Natural killer cell (primary cell): Measurements from ENCODE around the gene RNF126. TPM values are rescaled to one million over a fixed set of nuclear protein-coding genes. Genes with fewer than 3 reads are reported as not detected.
A peak's percentile ranks its signal among the peaks of the same experiment; 100 is the strongest.

ENCODE experiments used
- ATAC-seq, 3 donors: fragments of 150-1000 bp in 2 of 3; fragments of 200-7000 bp in 1 of 3; cut with Tn5 transposase; 1 replicate in 1 of 3; 2 replicates in 2 of 3; pipeline ENCODE4 v1.10.0; 2021; ENCODE audit warnings: mild to moderate bottlenecking in 2 of 3, moderate library complexity in 2 of 3
- DNase-seq, 2 donors: peaks; one replicate each; pipeline versions ENCODE4 v3.0.0 to v3.0.0-alpha.2; 2013 to 2021; ENCODE audit warnings: mixed read lengths in 1 of 2
- H3K27ac ChIP-seq: one replicate; pipeline ENCODE4 v1.5.1; 2013; ENCODE audit warnings: mild to moderate bottlenecking, low read length
- H3K27me3 ChIP-seq: one replicate; pipeline ENCODE4 v1.6.1; 2013; ENCODE audit warnings: low read length; ENCODE audit not compliant: control insufficient read depth, insufficient read depth
- H3K36me3 ChIP-seq: one replicate; pipeline ENCODE4 v1.6.1; 2013; ENCODE audit warnings: low read length; ENCODE audit not compliant: control insufficient read depth, insufficient read depth
- H3K4me1 ChIP-seq: one replicate; pipeline ENCODE4 v1.6.1; 2013; ENCODE audit warnings: low read length; ENCODE audit not compliant: control insufficient read depth, insufficient read depth
- H3K4me3 ChIP-seq: one replicate; pipeline ENCODE4 v1.5.1; 2013; ENCODE audit warnings: low read length
- H3K9me3 ChIP-seq: one replicate; pipeline ENCODE4 v1.6.1; 2013; ENCODE audit warnings: low read length; ENCODE audit not compliant: control insufficient read depth, insufficient read depth
- H3K27ac Mint-ChIP-seq, 2 donors: one replicate each; pipeline ENCODE4 v1.8.0; 2022; ENCODE audit warnings: mild to moderate bottlenecking in 2 of 2, mixed read lengths in 2 of 2, moderate library complexity in 1 of 2
- H3K27me3 Mint-ChIP-seq, 2 donors: one replicate each; pipeline ENCODE4 v1.8.0; 2022; ENCODE audit warnings: low read depth in 2 of 2, mixed read lengths in 2 of 2
- H3K36me3 Mint-ChIP-seq: one replicate; pipeline ENCODE4 v1.8.0; 2022; ENCODE audit warnings: mixed read lengths
- H3K4me1 Mint-ChIP-seq, 2 donors: one replicate each; pipeline ENCODE4 v1.8.0; 2022; ENCODE audit warnings: mixed read lengths in 2 of 2
- H3K4me3 Mint-ChIP-seq: one replicate; pipeline ENCODE4 v1.8.0; 2022; ENCODE audit warnings: mild to moderate bottlenecking, moderate library complexity, mixed read lengths
- H3K9me3 Mint-ChIP-seq, 2 donors: one replicate each; pipeline ENCODE4 v1.8.0; 2022; ENCODE audit warnings: mixed read lengths in 2 of 2
- WGBS: methylation state at CpG from one replicate; pipeline ENCODE4 v1.1.7; 2013; ENCODE audit warnings: missing lambda C conversion rate; ENCODE audit not compliant: insufficient coverage; 5-methylcytosine and 5-hydroxymethylcytosine counted together
- intact Hi-C: fragments of 100-400 bp; cut with micrococcal nuclease; formaldehyde crosslinking; loops from one replicate; pipeline ENCODE4 v1.14.2; 2022
- total RNA-seq, 4 donors: library from RNA; stranded (reverse); fragments of 120-200 nt in 1 of 4; gene quantifications; one replicate each; pipeline versions ENCODE4 v1.2.3 to v1.2.4, GENCODE V29; 2013 to 2022
- TF ChIP-seq, protein P1 (sequence below): fragments of 200-600 bp; IDR thresholded peaks from one replicate; pipeline ENCODE4 v1.8.0; 2022; ENCODE audit warnings: antibody characterized with exemption

Gene RNF126
- total RNA-seq, 3 donors from 2014 or later (not counting 1 experiment from before 2014, with no cell fraction given): 119 to 149 (median 146) TPM

DNA sequence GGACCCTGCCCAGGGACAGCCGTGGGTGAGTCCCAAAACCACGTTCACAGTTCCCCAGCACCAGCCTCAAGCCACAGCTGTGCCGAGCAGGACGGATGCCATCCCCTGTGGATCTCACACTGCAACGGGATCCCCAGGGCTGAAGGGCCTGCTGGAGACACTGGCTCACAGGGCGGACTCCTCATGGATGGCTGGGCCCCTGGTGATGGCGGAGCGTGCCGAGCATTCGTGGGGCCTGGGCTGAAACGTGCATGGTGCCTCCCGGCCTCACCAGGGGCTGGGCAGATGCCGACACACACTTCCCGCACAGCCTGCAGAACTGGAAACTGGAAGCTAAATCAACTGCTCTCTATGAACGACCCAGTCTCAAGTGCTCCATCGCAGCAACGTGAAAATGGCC lies 9.6 kb downstream of the RNF126 start:
- Histone ChIP-seq H3K4me3 (no peak overlapping the region), H3K4me1 (peaks cover 65% of the 10 kb centered on the region), H3K27ac (no peak overlapping the region), H3K9me3 (no peaks in the 10 kb centered on the region), H3K36me3 (peaks cover 68% of the 10 kb centered on the region), H3K27me3 (no peaks in the 10 kb centered on the region)
- H3K4me3 Mint-ChIP-seq: no peak overlapping the region
- no peaks in the 10 kb centered on the region for H3K9me3 Mint-ChIP-seq
- ATAC-seq (no peak), DNase-seq (no peak)
- intact Hi-C loops: no loop called here
- H3K4me1 Mint-ChIP-seq: peaks cover 22 to 32% of the 10 kb centered on the region in 2 donors
- no peaks in the 10 kb centered on the region for H3K27me3 Mint-ChIP-seq
- TF ChIP-seq, protein P1, sequence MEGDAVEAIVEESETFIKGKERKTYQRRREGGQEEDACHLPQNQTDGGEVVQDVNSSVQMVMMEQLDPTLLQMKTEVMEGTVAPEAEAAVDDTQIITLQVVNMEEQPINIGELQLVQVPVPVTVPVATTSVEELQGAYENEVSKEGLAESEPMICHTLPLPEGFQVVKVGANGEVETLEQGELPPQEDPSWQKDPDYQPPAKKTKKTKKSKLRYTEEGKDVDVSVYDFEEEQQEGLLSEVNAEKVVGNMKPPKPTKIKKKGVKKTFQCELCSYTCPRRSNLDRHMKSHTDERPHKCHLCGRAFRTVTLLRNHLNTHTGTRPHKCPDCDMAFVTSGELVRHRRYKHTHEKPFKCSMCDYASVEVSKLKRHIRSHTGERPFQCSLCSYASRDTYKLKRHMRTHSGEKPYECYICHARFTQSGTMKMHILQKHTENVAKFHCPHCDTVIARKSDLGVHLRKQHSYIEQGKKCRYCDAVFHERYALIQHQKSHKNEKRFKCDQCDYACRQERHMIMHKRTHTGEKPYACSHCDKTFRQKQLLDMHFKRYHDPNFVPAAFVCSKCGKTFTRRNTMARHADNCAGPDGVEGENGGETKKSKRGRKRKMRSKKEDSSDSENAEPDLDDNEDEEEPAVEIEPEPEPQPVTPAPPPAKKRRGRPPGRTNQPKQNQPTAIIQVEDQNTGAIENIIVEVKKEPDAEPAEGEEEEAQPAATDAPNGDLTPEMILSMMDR: no peak
- peak overlapping the region in 1 of 2 donors; percentile 16 for H3K27ac Mint-ChIP-seq
- WGBS: 92% methylated on average over 17 of the region's 17 CpGs
- no peaks in the 10 kb centered on the region for H3K36me3 Mint-ChIP-seq

DNA sequence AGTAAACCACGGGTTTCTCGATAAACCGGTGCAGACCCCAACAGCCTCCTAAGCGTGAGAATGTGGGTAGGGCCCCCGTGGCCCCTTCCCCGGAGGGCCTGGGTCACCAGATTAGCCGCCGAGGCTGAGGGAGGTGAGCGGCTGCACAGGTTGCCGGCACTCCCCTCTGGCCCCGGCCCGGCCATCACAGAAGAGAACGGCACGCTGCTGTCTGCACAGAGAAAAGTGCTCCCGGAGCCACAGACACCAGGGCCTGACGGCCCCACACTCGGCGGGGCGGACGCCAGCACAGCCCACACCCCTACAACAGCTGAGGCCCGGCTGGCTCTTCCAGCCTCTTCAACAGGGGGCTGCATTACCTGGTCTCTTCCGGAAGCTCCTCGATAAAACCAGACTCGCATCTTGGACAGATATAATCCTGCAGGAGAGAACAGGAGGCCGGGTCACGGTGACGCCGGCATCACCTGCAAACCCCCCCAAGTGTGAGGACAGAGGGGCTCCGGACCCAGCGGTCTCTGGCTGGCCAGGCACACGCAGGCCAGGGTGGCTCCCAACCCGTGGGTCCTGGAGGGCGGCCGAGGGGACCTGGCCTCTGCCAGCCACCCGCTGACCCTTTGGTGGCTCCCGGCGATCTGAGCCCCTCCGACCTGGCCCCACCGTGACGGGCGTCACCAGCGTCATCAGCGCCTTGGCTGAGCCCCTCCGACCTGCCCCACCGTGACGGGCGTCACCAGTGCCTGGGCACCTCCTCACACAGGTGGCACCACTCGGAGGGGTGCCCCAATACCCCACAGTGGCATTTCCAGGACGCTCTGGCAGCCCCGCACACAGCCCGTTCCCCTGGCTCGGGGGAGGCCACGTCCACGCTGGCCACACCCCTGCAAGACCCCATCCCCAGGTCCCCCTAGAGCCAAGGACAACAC lies 10.3 kb downstream of the RNF126 start:
- WGBS: 92% methylated on average over 54 of the region's 54 CpGs
- Histone ChIP-seq H3K27ac (no peak overlapping the region), H3K27me3 (no peaks in the 10 kb centered on the region), H3K4me3 (no peak overlapping the region), H3K9me3 (no peaks in the 10 kb centered on the region), H3K36me3 (peaks cover 70% of the 10 kb centered on the region), H3K4me1 (peaks cover 58% of the 10 kb centered on the region)
- TF ChIP-seq, protein P1: no peak
- DNase-seq (no peak), ATAC-seq (no peak)
- Mint-ChIP-seq H3K4me1 (peaks cover 21 to 29% of the 10 kb centered on the region in 2 donors), H3K4me3 (no peak overlapping the region), H3K27me3 (no peaks in the 10 kb centered on the region), H3K27ac (peak overlapping the region in 1 of 2 donors; percentile 16), H3K36me3 (no peaks in the 10 kb centered on the region), H3K9me3 (no peaks in the 10 kb centered on the region)
- intact Hi-C loops: no loop called here

DNA sequence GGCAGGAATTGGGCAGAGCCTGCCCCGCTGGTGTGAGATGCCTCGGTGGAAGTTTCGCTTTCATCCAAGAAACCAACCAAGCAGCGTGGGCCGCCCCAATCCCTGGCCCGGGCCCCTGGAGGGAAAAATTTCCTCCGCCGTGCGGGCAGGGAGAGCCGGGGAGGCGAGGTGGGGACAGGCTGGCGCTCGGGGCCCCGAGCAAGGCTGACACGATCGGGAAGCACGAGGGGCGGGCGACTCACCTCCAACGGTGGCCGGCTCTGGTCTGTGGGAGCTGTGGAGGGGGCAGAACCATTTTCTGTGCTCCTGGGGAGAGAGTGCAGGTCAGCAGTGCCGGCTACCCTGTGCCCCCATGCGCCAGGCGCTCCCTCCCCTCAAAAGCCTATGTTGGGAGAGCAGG lies 11.0 kb downstream of the RNF126 start:
- no peak overlapping the region for H3K27ac ChIP-seq
- Mint-ChIP-seq H3K4me3 (no peak overlapping the region), H3K36me3 (no peaks in the 10 kb centered on the region), H3K9me3 (no peaks in the 10 kb centered on the region), H3K27me3 (no peaks in the 10 kb centered on the region), H3K27ac (no peak overlapping the region), H3K4me1 (peaks cover 21 to 22% of the 10 kb centered on the region in 2 donors)
- H3K4me3 ChIP-seq: no peak overlapping the region
- 89% methylated on average over 24 of the region's 24 CpGs for WGBS
- no peaks in the 10 kb centered on the region for H3K9me3 ChIP-seq
- TF ChIP-seq, protein P1: no peak
- peaks cover 71% of the 10 kb centered on the region for H3K36me3 ChIP-seq
- DNase-seq (no peak), ATAC-seq (no peak)
- H3K27me3 ChIP-seq: no peaks in the 10 kb centered on the region
- peaks cover 50% of the 10 kb centered on the region for H3K4me1 ChIP-seq
- intact Hi-C loops: no loop called here
